Skin epidermis (tissue), 12 donors: ENCODE measurements around the gene CLVS2.

Experiments
- H3K27ac ChIP-seq, 21 experiments: fragments of 200-600 bp; sonication (generic) in 11 of 21; one replicate each; pipeline ENCODE4 v1.5.0; 2020; ENCODE audit warnings: mild to moderate bottlenecking in 3 of 21, inconsistent platforms in 2 of 21, moderate library complexity in 2 of 21
- H3K4me3 ChIP-seq, 7 experiments: fragments of 200-600 bp; sonication (generic) in 2 of 7; one replicate each; pipeline ENCODE4 v1.5.0; 2020; ENCODE audit warnings: inconsistent platforms in 2 of 7, mild to moderate bottlenecking in 2 of 7, moderate library complexity in 1 of 7

CLVS2 gene

DNA sequence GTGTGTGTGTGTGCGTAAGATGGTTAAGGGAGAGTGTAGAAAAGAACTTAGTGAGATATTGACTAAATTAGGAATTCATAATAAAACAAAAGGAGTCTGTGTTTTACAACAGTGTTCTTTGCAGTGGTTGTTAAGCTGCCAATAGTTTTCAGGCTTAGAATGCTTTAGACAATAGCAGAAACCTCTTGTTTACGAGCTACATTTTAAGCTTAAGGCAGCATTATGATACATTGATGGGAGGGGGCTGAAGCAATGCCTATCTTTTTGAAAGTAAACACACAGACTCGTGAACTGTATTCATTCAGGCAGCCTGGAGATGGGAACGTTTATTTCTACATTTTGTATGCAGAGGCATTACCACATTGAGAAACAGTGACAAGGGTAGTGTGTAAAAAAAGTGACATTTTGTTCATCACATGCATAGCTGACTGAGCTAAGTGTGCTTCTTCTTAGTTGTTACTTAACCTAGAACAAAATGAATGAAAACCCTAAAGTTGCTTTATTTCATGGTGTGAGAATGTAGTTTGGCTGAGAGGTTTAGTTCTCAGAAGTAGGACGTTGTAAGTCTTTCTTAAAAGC lies 21.2 kb downstream of the CLVS2 start:
- Histone ChIP-seq H3K27ac (no peak overlapping the region), H3K4me3 (no peak overlapping the region)

DNA sequence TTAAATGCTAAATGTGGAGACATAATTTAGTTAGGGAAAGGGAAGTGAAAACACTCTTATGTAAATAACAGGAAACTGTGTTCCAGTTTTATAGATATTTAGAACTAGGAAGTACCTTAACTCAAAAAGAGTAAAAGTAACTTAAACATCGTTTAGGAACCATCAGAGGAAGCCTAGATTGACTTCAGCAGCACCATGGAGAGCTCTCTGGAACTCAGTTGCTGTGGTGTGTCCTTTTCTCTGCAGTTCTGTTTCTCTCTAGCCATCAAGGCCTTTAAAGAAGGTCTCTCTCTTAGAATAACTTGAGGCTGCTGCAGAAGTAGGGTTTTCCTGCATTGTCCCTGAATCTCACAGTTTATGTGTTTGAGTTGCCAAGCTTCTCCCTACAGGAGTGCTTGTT lies 26.9 kb downstream of the CLVS2 start:
- H3K27ac ChIP-seq = no peak overlapping the region
- no peak overlapping the region for H3K4me3 ChIP-seq

- Histone ChIP-seq H3K4me3 (no peak overlapping the region), H3K27ac (no peak overlapping the region)
These were observed 28.9 kb downstream of the CLVS2 start for GRCh38 chr6:123024976-123025375.

DNA sequence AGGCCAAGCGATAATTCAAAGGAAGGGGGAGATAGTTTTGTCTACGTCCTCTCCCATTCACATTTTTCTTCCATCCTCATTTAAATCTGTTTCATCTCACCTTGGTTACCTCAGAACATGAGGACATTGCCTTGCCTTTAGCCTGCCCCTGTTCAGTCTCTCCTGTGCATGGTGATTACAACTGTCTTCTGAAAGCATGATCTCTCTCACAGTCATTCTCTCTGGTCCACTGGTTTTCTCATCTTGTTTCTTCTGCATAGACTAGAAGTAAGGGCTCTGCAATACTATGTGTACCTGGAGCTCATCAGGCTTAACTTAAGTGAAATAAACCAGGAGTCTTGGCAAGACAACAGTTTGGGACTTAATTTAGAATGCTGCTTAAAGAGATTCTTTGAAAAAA lies 31.4 kb downstream of the CLVS2 start:
- Histone ChIP-seq H3K27ac (no peak overlapping the region), H3K4me3 (no peak overlapping the region)

- no peak overlapping the region for H3K27ac ChIP-seq
- H3K4me3 ChIP-seq = no peak overlapping the region
These were observed 32.2 kb downstream of the CLVS2 start for GRCh38 chr6:123028263-123028662.

- Histone ChIP-seq H3K27ac (no peak overlapping the region), H3K4me3 (no peak overlapping the region)
These were observed 34.2 kb downstream of the CLVS2 start for GRCh38 chr6:123030282-123030681.

- no peak overlapping the region for H3K27ac ChIP-seq
- H3K4me3 ChIP-seq = no peak overlapping the region
These were observed 40.6 kb downstream of the CLVS2 start for GRCh38 chr6:123036648-123037047.

DNA sequence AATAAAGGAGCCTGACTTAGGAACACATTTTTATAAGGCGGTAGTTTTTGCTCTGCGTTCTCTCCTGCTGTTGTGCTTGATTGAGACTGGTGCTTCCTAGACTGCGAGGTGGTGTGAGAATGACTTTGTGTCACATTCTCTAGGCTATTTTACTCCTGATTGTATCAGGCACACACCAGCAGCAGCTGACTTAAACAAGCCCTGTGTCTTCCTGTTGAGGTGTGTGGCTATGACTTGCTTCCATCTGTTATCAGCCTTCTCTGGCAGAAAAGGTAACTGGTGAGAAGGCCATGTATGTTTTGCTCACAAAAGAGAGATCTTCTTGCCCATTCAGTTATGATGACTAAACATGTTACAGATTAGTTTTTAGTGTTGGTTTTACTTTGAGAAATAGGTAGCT lies 43.4 kb downstream of the CLVS2 start:
- Histone ChIP-seq H3K4me3 (no peak overlapping the region), H3K27ac (no peak overlapping the region)

GRCh38 chr6:123042401-123042800 lies 46.4 kb downstream of the CLVS2 start:
- Histone ChIP-seq H3K4me3 (no peak overlapping the region), H3K27ac (no peak overlapping the region)

- Histone ChIP-seq H3K27ac (no peak overlapping the region), H3K4me3 (no peak overlapping the region)
These were observed 48.4 kb downstream of the CLVS2 start for GRCh38 chr6:123044341-123044860.

- Histone ChIP-seq H3K27ac (no peak overlapping the region), H3K4me3 (no peak overlapping the region)
These were observed 57.7 kb downstream of the CLVS2 start for GRCh38 chr6:123053602-123054225.

DNA sequence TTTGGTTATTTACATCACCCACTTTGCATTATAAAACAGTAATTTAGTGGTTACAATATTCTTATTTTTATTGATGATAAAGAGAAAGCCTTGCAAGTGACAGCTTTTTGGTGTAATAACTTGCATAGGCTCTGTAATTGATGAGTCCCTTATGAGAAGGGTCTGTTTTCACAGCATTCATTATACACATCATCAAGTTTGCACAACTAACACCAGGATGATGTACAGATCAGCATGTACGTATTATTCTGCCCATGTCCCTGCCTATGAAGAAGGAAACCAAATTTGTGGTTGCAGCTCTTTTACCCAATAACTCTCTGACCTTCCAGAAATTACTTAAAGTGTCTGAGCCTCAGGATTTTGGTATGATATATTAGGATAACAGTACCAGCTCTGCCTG lies 59.2 kb downstream of the CLVS2 start:
- Histone ChIP-seq H3K4me3 (no peak overlapping the region), H3K27ac (no peak overlapping the region)

- no peak overlapping the region for H3K27ac ChIP-seq
- no peak overlapping the region for H3K4me3 ChIP-seq
These were observed 66.6 kb downstream of the CLVS2 start for GRCh38 chr6:123062670-123063069.

- H3K27ac ChIP-seq = no peak overlapping the region
- no peak overlapping the region for H3K4me3 ChIP-seq
These were observed 68.0 kb downstream of the CLVS2 start for GRCh38 chr6:123064038-123064437.

- Histone ChIP-seq H3K4me3 (no peak overlapping the region), H3K27ac (no peak overlapping the region)
These were observed 78.6 kb downstream of the CLVS2 start for GRCh38 chr6:123074616-123075015.

DNA sequence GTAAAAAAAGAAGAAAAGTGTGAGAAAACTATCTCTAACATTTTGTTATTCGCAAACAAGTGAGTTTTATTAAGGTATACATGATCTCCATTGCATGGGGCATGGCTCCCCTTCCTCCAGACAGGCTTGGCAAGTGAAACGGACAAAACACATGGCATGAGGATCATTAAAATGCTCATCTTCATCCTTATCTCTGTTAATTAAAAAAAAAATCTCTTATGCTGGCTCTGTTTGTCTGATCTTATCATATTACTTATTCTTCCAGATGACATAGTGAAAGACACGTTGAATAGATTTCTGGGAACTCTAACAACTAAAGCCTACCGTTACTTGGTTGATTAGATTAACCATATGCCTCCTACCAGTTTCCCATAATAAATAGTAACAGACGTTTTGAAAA lies 89.4 kb downstream of the CLVS2 start:
- Histone ChIP-seq H3K4me3 (no peak overlapping the region), H3K27ac (no peak overlapping the region)

DNA sequence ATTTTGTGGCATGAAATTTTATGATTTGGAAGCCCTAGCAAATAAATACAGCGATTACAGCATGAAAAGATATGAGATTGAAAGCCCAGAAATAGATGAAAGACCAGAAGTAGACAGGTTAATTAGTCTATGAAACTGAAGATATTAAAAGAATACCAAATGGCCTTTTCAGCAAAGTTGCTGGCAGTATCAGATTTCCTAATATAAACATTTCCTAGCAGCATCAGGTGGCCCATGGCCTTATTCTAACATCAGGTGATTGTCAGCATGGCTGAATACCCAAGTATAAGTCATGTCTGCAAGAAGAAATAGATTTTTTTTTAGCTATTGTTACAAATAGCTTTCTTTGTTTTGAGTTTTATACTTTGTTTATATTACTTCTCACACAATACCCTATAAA lies 93.2 kb downstream of the CLVS2 start:
- H3K27ac ChIP-seq = no peak overlapping the region
- H3K4me3 ChIP-seq = no peak overlapping the region

DNA sequence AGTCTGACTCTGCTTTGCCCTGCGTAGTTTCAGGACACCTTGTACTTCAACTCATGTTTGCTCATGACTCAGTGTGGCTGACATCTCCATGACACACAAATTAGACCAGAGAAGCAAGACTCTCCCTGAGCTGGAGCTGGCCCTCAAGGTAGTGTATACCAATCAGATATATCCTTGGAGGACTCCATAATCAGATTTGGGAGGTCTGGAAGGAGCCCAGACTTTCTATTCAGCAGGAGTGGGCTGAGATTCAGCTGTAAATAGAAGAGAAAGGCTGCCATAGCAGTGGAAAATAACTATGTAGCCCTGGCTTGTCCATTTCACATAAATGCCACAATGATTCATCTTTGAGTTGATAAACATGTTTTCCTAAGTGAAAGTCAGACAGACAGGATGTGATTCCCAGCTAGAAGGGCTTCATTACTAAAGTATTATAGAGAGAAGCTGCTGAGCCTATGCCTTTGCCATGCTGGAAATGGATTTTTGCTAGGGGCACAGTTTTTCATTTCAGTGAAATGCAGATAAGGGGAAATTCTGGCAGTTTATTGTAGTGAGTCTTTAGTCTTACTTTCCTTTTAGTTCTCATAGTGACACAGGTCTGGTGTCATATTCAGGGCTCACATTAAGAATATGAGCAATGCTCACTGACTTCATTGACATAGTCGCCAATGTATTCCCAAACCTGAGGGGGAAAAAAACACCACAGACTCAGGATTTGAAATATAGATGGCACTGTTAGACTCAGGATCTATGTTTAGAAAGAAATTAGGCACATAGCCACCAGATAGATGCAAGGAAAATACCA lies 95.3 kb downstream of the CLVS2 start:
- Histone ChIP-seq H3K4me3 (no peak overlapping the region), H3K27ac (no peak overlapping the region)

- Histone ChIP-seq H3K27ac (no peak overlapping the region), H3K4me3 (no peak overlapping the region)
These were observed 95.8 kb downstream of the CLVS2 start for GRCh38 chr6:123091896-123092271.

GRCh38 chr6:123094795-123095194 lies 98.8 kb downstream of the CLVS2 start:
- no peak overlapping the region for H3K4me3 ChIP-seq
- H3K27ac ChIP-seq = no peak overlapping the region

DNA sequence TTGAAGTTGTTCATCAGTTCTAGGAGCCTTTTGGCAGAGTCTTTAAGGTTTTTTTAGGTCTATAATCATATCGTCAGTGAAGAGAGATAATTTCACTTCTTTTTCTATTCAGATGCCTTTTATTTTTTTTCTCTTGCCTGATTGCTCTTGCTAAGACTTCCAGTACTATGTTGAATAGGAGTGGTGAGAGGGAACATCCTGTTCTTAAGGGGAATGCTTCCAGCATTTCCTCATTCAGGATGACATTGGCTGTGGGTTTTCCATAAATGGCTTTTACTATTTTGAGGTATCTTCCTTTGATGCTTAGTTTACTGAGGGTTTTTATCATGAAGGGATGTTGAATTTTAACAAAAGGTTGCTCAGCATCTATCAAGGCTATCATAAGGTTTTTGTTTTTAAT lies 109.5 kb downstream of the CLVS2 start:
- Histone ChIP-seq H3K4me3 (no peak overlapping the region), H3K27ac (no peak overlapping the region)
